ENCODE results near the gene MRPS2.

The MRPS2 gene

DNA sequence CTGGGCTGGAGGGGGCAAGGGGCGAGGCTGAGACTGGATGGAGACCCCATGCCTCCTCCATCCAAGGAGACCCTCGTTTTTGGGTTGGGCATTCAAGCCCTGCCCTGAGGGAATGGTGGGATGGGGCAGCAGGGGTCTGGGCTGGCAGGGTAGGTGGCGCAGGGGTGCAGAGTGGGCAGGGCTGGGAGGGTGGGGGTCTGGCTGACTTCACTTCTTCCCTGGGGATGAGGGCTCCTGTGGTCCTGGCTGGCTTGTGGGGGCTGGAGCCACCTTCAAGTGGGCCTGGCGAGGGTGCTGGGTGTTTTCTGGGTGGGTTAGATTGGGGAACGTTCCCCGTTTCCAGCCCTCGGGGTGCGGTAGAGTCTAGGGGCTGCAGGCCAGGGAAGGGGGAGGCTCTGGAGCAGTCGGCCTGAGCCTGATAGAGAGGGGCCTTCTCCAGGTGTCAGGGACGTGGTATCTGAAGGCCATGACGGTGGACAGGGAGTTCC is 21.2 kb downstream of the MRPS2 start:
- Histone ChIP-seq H2AFZ (ENCODE audit: low read length) (no peak overlapping the region), H3K9me2 (ENCODE audit: low read depth, low read length) (no peaks in the 10 kb centered on the region), H3K4me3 (ENCODE audit: low read depth, low read length, poor library complexity, severe bottlenecking) (no peak overlapping the region), H4K20me1 (ENCODE audit: insufficient read depth, low read length) (no peaks in the 10 kb centered on the region), H3K27ac (ENCODE audit: low read depth, low read length, poor library complexity, severe bottlenecking) (no peak overlapping the region), H3K4me1 (ENCODE audit: insufficient read depth, low read length, severe bottlenecking) (no peaks in the 10 kb centered on the region), H3K36me3 (ENCODE audit: insufficient read depth, low read length) (no peaks in the 10 kb centered on the region), H3K9ac (ENCODE audit: low read length) (no peak overlapping the region), H3K79me2 (ENCODE audit: insufficient read depth, low read length) (no peaks in the 10 kb centered on the region), H3K9me3 (ENCODE audit: low read length) (no peaks in the 10 kb centered on the region), H3K4me2 (ENCODE audit: low read length) (no peak overlapping the region), H3K27me3 (ENCODE audit: insufficient read depth, low read length) (no peaks in the 10 kb centered on the region), H3F3A (ENCODE audit: insufficient read depth, low read length) (no peaks in the 10 kb centered on the region)
- TF ChIP-seq EZH2 (IDR thresholded peaks at IDR 0.05; ENCODE audit: borderline replicate concordance, low read length), result no peak
- TF ChIP-seq, protein P1, sequence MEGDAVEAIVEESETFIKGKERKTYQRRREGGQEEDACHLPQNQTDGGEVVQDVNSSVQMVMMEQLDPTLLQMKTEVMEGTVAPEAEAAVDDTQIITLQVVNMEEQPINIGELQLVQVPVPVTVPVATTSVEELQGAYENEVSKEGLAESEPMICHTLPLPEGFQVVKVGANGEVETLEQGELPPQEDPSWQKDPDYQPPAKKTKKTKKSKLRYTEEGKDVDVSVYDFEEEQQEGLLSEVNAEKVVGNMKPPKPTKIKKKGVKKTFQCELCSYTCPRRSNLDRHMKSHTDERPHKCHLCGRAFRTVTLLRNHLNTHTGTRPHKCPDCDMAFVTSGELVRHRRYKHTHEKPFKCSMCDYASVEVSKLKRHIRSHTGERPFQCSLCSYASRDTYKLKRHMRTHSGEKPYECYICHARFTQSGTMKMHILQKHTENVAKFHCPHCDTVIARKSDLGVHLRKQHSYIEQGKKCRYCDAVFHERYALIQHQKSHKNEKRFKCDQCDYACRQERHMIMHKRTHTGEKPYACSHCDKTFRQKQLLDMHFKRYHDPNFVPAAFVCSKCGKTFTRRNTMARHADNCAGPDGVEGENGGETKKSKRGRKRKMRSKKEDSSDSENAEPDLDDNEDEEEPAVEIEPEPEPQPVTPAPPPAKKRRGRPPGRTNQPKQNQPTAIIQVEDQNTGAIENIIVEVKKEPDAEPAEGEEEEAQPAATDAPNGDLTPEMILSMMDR (IDR thresholded peaks at IDR 0.05; ENCODE audit: low read length), result no peak

DNA sequence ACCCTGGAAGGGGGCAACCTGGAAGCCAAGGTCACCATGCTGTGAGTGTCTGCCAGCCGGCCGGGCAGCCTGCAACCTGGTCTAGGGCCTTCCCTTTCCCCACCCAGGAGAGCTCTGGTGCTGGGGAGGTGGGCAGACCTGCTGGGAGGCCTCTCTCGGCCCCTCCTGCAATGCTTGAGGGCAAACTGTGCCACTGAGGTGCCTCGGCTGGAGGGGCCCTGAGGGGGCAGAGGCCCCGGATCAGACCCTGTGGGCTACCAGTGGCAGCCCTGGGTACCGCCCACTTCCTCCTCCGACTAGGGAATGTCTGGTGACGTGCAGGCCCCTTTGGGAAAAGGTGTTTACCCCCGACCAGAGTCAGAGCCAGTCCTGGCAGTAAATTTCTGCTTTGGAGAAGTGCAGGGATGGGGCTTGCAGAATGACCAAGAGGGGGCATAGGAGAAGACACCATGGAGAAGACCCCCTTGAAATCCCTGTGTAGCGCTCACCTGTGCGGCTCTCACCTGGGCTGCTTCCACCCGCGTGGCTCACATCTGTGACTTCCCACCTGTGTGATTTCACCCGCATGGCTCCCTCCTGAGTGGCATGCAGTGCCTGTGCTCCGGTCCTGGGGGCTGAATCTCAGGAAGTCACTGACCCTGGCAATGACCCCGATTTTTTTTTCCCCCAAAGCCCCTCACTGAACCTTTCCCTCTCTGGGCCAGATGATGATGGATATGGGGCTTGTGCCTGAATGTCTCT is 21.8 kb downstream of the MRPS2 start:
- H3F3A ChIP-seq (ENCODE audit: insufficient read depth, low read length), result no peaks in the 10 kb centered on the region
- no peaks in the 10 kb centered on the region for H3K9me3 ChIP-seq (ENCODE audit: low read length)
- no peak overlapping the region for H3K4me2 ChIP-seq (ENCODE audit: low read length)
- H3K4me1 ChIP-seq (ENCODE audit: insufficient read depth, low read length, severe bottlenecking), result no peaks in the 10 kb centered on the region
- H3K9ac ChIP-seq (ENCODE audit: low read length), result no peak overlapping the region
- no peaks in the 10 kb centered on the region for H4K20me1 ChIP-seq (ENCODE audit: insufficient read depth, low read length)
- no peak overlapping the region for H3K27ac ChIP-seq (ENCODE audit: low read depth, low read length, poor library complexity, severe bottlenecking)
- H3K4me3 ChIP-seq (ENCODE audit: low read depth, low read length, poor library complexity, severe bottlenecking), result no peak overlapping the region
- no peak overlapping the region for H2AFZ ChIP-seq (ENCODE audit: low read length)
- H3K9me2 ChIP-seq (ENCODE audit: low read depth, low read length), result no peaks in the 10 kb centered on the region
- no peaks in the 10 kb centered on the region for H3K36me3 ChIP-seq (ENCODE audit: insufficient read depth, low read length)
- TF ChIP-seq, protein P1 (IDR thresholded peaks at IDR 0.05; ENCODE audit: low read length), result no peak
- no peak for TF ChIP-seq EZH2 (IDR thresholded peaks at IDR 0.05; ENCODE audit: borderline replicate concordance, low read length)
- H3K79me2 ChIP-seq (ENCODE audit: insufficient read depth, low read length), result no peaks in the 10 kb centered on the region
- H3K27me3 ChIP-seq (ENCODE audit: insufficient read depth, low read length), result no peaks in the 10 kb centered on the region

DNA sequence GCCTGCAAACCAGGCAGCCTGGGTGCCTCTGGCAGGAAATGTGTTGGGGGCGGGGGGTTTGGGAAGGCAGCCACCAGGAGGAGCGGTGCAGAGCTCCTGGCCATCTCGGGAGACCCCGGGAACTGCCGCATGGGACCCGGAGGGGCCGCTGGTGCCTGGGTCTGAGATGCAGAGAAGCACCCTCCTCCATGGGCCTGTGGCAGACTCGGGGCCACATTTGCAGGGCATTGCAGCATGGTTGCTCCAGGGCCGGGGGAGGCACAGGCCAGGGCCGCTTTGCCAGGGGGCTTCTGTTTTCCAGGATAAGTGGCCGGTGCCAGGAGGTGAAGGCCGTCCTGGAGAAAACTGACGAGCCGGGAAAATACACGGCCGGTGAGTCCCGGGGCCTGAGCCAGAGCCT is 22.4 kb downstream of the MRPS2 start:
- no peak overlapping the region for H3K4me2 ChIP-seq (ENCODE audit: low read length)
- no peaks in the 10 kb centered on the region for H3K36me3 ChIP-seq (ENCODE audit: insufficient read depth, low read length)
- TF ChIP-seq EZH2 (IDR thresholded peaks at IDR 0.05; ENCODE audit: borderline replicate concordance, low read length), result no peak
- TF ChIP-seq, protein P1 (IDR thresholded peaks at IDR 0.05; ENCODE audit: low read length), result no peak
- no peak overlapping the region for H3K27ac ChIP-seq (ENCODE audit: low read depth, low read length, poor library complexity, severe bottlenecking)
- H3K4me3 ChIP-seq (ENCODE audit: low read depth, low read length, poor library complexity, severe bottlenecking), result no peak overlapping the region
- no peak overlapping the region for H3K9ac ChIP-seq (ENCODE audit: low read length)
- no peaks in the 10 kb centered on the region for H3K27me3 ChIP-seq (ENCODE audit: insufficient read depth, low read length)
- no peaks in the 10 kb centered on the region for H3F3A ChIP-seq (ENCODE audit: insufficient read depth, low read length)
- no peaks in the 10 kb centered on the region for H4K20me1 ChIP-seq (ENCODE audit: insufficient read depth, low read length)
- no peaks in the 10 kb centered on the region for H3K4me1 ChIP-seq (ENCODE audit: insufficient read depth, low read length, severe bottlenecking)
- no peak overlapping the region for H2AFZ ChIP-seq (ENCODE audit: low read length)
- H3K9me3 ChIP-seq (ENCODE audit: low read length), result no peaks in the 10 kb centered on the region
- no peaks in the 10 kb centered on the region for H3K9me2 ChIP-seq (ENCODE audit: low read depth, low read length)
- no peaks in the 10 kb centered on the region for H3K79me2 ChIP-seq (ENCODE audit: insufficient read depth, low read length)
